Neuronal stem cell (in vitro differentiated cells): ENCODE measurements around the gene DCHS1.

Experiments used
- DNase-seq: peaks from one replicate; pipeline ENCODE4 v3.0.0-alpha.2; 2013; ENCODE audit warnings: low spot score
- H2AFZ ChIP-seq: one replicate; pipeline ENCODE4 v1.6.1; 2013; ENCODE audit warnings: mild to moderate bottlenecking, low read length, inconsistent platforms
- H2AK5ac ChIP-seq: 2 replicates; pipeline ENCODE4 v1.6.1; 2013; ENCODE audit warnings: low read depth, mild to moderate bottlenecking, inconsistent platforms, low read length, moderate library complexity, mixed read lengths
- H2BK120ac ChIP-seq: 2 replicates; pipeline ENCODE4 v1.6.1; 2013; ENCODE audit warnings: low read depth, mild to moderate bottlenecking, inconsistent platforms, low read length, moderate library complexity, mixed read lengths
- H2BK12ac ChIP-seq: one replicate; pipeline ENCODE4 v1.6.1; 2013; ENCODE audit warnings: low read length, inconsistent platforms
- H2BK15ac ChIP-seq: 2 replicates; pipeline ENCODE4 v1.6.1; 2013; ENCODE audit warnings: mild to moderate bottlenecking, low read length, inconsistent platforms, mixed read lengths
- H2BK5ac ChIP-seq: one replicate; pipeline ENCODE4 v1.6.1; 2013; ENCODE audit warnings: inconsistent platforms, mild to moderate bottlenecking, low read length, moderate library complexity
- H3K14ac ChIP-seq: one replicate; pipeline ENCODE4 v1.6.1; 2013; ENCODE audit warnings: low read length, inconsistent platforms
- H3K18ac ChIP-seq: 2 replicates; pipeline ENCODE4 v1.6.1; 2013; ENCODE audit warnings: low read length, inconsistent platforms
- H3K23ac ChIP-seq: 2 replicates; pipeline ENCODE4 v1.6.1; 2013; ENCODE audit warnings: low read depth, mild to moderate bottlenecking, mixed read lengths, low read length, inconsistent platforms; ENCODE audit not compliant: poor library complexity
- H3K27ac ChIP-seq: replicated peaks from 3 replicates; pipeline ENCODE4 v1.5.1; 2013; ENCODE audit warnings: low read length, inconsistent platforms
- H3K27me3 ChIP-seq, 3 experiments: 2 replicates each; pipeline ENCODE4 v1.6.1; 2013; ENCODE audit warnings: low read length in 3 of 3, mild to moderate bottlenecking in 2 of 3, inconsistent platforms in 1 of 3, low read depth in 1 of 3, mixed read lengths in 1 of 3, moderate library complexity in 1 of 3; ENCODE audit not compliant: control insufficient read depth in 3 of 3, insufficient read depth in 3 of 3
- H3K36me3 ChIP-seq, 2 donors: replicated peaks in 1 of 2; 2 replicates each; pipeline ENCODE4 v1.6.1; 2013; ENCODE audit warnings: low read length in 2 of 2; ENCODE audit not compliant: control insufficient read depth in 2 of 2, insufficient read depth in 2 of 2
- H3K4ac ChIP-seq: 2 replicates; pipeline ENCODE4 v1.6.1; 2013; ENCODE audit warnings: inconsistent platforms, mild to moderate bottlenecking, low read length, moderate library complexity
- H3K4me1 ChIP-seq, 2 donors: 1 replicate in 1 of 2; 2 replicates in 1 of 2; pipeline ENCODE4 v1.6.1; 2013; ENCODE audit warnings: low read length in 2 of 2, low read depth in 1 of 2; ENCODE audit not compliant: control insufficient read depth in 2 of 2, insufficient read depth in 1 of 2
- H3K4me2 ChIP-seq: one replicate; pipeline ENCODE4 v1.6.1; 2013; ENCODE audit warnings: mild to moderate bottlenecking, low read length, inconsistent platforms; ENCODE audit not compliant: insufficient read depth, poor library complexity, severe bottlenecking
- H3K4me3 ChIP-seq, 2 donors: 2 replicates each; pipeline ENCODE4 v1.5.1; 2013; ENCODE audit warnings: low read length in 2 of 2, mild to moderate bottlenecking in 2 of 2, inconsistent platforms in 1 of 2, moderate library complexity in 1 of 2
- H3K79me1 ChIP-seq: one replicate; pipeline ENCODE4 v1.6.1; 2013; ENCODE audit warnings: low read depth, mild to moderate bottlenecking, inconsistent platforms, low read length, moderate library complexity
- H3K9ac ChIP-seq: one replicate; pipeline ENCODE4 v1.6.1; 2013; ENCODE audit warnings: mild to moderate bottlenecking, low read depth, low read length, inconsistent platforms; ENCODE audit not compliant: poor library complexity
- H3K9me3 ChIP-seq, 2 donors: replicated peaks in 1 of 2; 2 replicates each; pipeline versions ENCODE3 to v1.6.1; 2013; ENCODE audit warnings: low read length in 2 of 2, mild to moderate bottlenecking in 2 of 2, inconsistent platforms in 1 of 2, low read depth in 1 of 2, mixed read lengths in 1 of 2, moderate library complexity in 1 of 2; ENCODE audit not compliant: control insufficient read depth in 2 of 2, insufficient read depth in 1 of 2
- H4K8ac ChIP-seq: one replicate; pipeline ENCODE4 v1.6.1; 2013; ENCODE audit warnings: low read depth, mild to moderate bottlenecking, inconsistent platforms, low read length, moderate library complexity
- H4K91ac ChIP-seq: one replicate; pipeline ENCODE4 v1.6.1; 2013; ENCODE audit warnings: low read length, low read depth, mild to moderate bottlenecking, inconsistent platforms; ENCODE audit not compliant: poor library complexity
- WGBS, 2 donors: extraction: QIAGEN DNeasy Blood & Tissue Kit; methylation state at CpG; one replicate each; pipeline ENCODE4 v1.1.7; 2013; ENCODE audit warnings: missing lambda C conversion rate in 2 of 2, mixed read lengths in 1 of 2; ENCODE audit not compliant: insufficient read length in 2 of 2, insufficient replicate concordance in 1 of 2; ENCODE audit errors: extremely low coverage in 2 of 2; 5-methylcytosine and 5-hydroxymethylcytosine counted together

Gene DCHS1

GRCh38 chr11:6626971-6627761 lies 28.4 kb downstream of the DCHS1 start:
- H3K18ac ChIP-seq: no peak overlapping the region
- no peak for DNase-seq
- no peak overlapping the region for H3K4me3 ChIP-seq
- no peak overlapping the region for H3K4me2 ChIP-seq
- H2BK12ac ChIP-seq: no peak overlapping the region
- H3K23ac ChIP-seq: no peak overlapping the region
- H4K8ac ChIP-seq: no peak overlapping the region
- no peak overlapping the region for H3K4ac ChIP-seq
- H2BK15ac ChIP-seq: no peak overlapping the region
- peak overlapping the region; percentile 30 for H3K9ac ChIP-seq
- H2AFZ ChIP-seq: no peak overlapping the region
- peaks cover 24 to 96% of the 10 kb centered on the region in 2 donors for H3K36me3 ChIP-seq
- H2AK5ac ChIP-seq: no peak overlapping the region
- whole genome bisulfite sequencing, 2 donors: no CpG with 5 or more reads among the region's 19 CpGs
- peaks cover 0 to 6% of the 10 kb centered on the region in 2 donors for H3K4me1 ChIP-seq
- H2BK120ac ChIP-seq: no peak overlapping the region
- H3K9me3 ChIP-seq: peaks cover 0 to 4% of the 10 kb centered on the region in 2 donors
- H2BK5ac ChIP-seq: no peak overlapping the region
- no peak overlapping the region for H3K14ac ChIP-seq
- H3K27me3 ChIP-seq: peaks cover 0 to 24% (median 3%) of the 10 kb centered on the region in 3 experiments
- H4K91ac ChIP-seq: no peak overlapping the region
- H3K27ac ChIP-seq: no peak overlapping the region
- H3K79me1 ChIP-seq: peaks cover 2% of the 10 kb centered on the region

GRCh38 chr11:6625832-6626420 lies 29.7 kb downstream of the DCHS1 start:
- H3K18ac ChIP-seq: no peak overlapping the region
- H3K9ac ChIP-seq: no peak overlapping the region
- H3K4me2 ChIP-seq: no peak overlapping the region
- peaks cover 0 to 6% of the 10 kb centered on the region in 2 donors for H3K4me1 ChIP-seq
- H3K27me3 ChIP-seq: peaks cover 0 to 18% (median 3%) of the 10 kb centered on the region in 3 experiments
- H4K91ac ChIP-seq: no peak overlapping the region
- no peak overlapping the region for H2BK5ac ChIP-seq
- no peak overlapping the region for H2BK12ac ChIP-seq
- H3K79me1 ChIP-seq: peaks cover 2% of the 10 kb centered on the region
- no peak overlapping the region for H4K8ac ChIP-seq
- H3K23ac ChIP-seq: no peak overlapping the region
- H3K14ac ChIP-seq: no peak overlapping the region
- no CpG with 5 or more reads among the region's 17 CpGs for WGBS, 2 donors
- H3K4ac ChIP-seq: no peak overlapping the region
- H2BK120ac ChIP-seq: no peak overlapping the region
- H3K36me3 ChIP-seq: peaks cover 23 to 83% of the 10 kb centered on the region in 2 donors
- no peak overlapping the region for H2AFZ ChIP-seq
- H2BK15ac ChIP-seq: no peak overlapping the region
- no peak overlapping the region for H2AK5ac ChIP-seq
- no peak for DNase-seq
- H3K4me3 ChIP-seq: no peak overlapping the region
- peaks cover 0 to 4% of the 10 kb centered on the region in 2 donors for H3K9me3 ChIP-seq
- no peak overlapping the region for H3K27ac ChIP-seq

DNA sequence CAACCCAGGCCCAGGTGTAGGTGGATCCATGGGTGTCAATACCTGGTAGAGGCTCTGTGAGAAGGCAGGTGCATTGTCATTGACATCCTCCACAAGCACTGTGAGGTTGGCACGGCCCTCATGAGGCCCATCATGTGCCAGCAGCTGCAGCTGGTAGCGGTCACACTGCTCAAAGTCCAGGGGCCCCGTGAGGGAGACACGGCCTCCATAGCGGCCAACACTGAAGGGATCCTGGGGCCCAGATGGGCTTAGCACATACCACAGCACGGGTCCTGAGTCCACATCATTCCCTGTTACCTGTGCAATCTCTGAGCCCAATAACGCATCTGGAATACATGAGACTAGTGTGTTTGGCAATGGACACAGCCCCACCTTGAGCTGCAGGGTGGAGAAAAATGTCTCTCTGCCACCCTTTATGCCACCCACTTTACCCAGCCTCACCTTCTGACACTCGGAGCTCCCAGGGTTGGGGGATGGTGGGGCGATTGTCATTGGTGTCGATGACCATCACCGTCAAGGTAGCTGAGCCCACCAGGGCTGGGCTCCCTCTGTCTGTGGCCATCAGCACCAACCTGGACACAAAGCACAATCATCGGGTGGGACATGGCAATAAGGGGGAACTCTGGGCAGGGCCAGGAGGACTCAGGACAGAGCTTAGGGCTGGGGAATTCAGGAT lies 30.3 kb downstream of the DCHS1 start:
- Histone ChIP-seq H3K9me3 (peaks cover 0 to 4% of the 10 kb centered on the region in 2 donors), H3K4me1 (peaks cover 0 to 6% of the 10 kb centered on the region in 2 donors), H3K4me2 (no peak overlapping the region), H3K27me3 (peaks cover 0 to 11% (median 3%) of the 10 kb centered on the region in 3 experiments), H2AK5ac (no peak overlapping the region), H2BK120ac (no peak overlapping the region), H2AFZ (no peak overlapping the region), H3K27ac (no peak overlapping the region), H4K8ac (no peak overlapping the region), H3K4me3 (peak overlapping the region in 1 of 2 donors; percentile 25), H3K14ac (no peak overlapping the region), H2BK12ac (no peak overlapping the region), H3K79me1 (peaks cover 2% of the 10 kb centered on the region), H3K4ac (no peak overlapping the region), H4K91ac (no peak overlapping the region), H2BK15ac (no peak overlapping the region), H2BK5ac (no peak overlapping the region), H3K23ac (no peak overlapping the region), H3K36me3 (peaks cover 23 to 79% of the 10 kb centered on the region in 2 donors), H3K9ac (no peak overlapping the region), H3K18ac (no peak overlapping the region)
- DNase-seq: no peak
- no CpG with 5 or more reads among the region's 12 CpGs for WGBS, 2 donors
